ENCODE results near the gene GNAT1.

DNA sequence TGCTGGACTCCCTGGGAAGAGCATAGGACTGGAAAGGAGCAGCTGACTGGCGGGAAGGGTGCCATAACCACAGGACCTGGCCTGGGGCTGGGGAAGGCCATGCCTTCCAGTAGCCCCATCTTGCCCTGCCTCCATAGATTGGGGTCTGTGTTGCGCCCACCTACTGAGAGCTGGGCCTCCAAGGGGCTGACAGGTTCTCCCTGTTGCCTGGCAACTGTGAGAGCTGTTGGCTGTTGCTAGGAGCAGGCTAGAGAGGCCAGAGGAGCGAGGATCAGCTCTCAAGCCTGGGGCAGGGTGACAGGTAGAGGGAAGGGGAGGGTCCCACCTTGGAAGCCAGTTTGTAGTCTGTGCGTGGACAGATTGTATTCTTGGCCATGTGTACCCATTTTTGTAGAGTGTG lies 41.8 kb downstream of the GNAT1 start:
- TF ChIP-seq POLR2A (IDR thresholded peaks at IDR 0.05; ENCODE audit: low read depth, low read length) = no peak
- no peak for TF ChIP-seq TAF1 (IDR thresholded peaks at IDR 0.05; ENCODE audit: borderline replicate concordance, low read depth, low read length)
